Measurements from ENCODE around the gene HK1. TPM values are rescaled to one million over a fixed set of nuclear protein-coding genes. Genes with fewer than 3 reads are reported as not detected.
"Not testable (repeated sequence)": the region's sequence is repeated elsewhere in the genome, so short reads cannot be mapped to it uniquely, and the experiment has no call there.

HK1 gene
- total and polyA plus RNA-seq, 4 experiments from 2014 or later: 68.6 to 156 (median 112) TPM

DNA sequence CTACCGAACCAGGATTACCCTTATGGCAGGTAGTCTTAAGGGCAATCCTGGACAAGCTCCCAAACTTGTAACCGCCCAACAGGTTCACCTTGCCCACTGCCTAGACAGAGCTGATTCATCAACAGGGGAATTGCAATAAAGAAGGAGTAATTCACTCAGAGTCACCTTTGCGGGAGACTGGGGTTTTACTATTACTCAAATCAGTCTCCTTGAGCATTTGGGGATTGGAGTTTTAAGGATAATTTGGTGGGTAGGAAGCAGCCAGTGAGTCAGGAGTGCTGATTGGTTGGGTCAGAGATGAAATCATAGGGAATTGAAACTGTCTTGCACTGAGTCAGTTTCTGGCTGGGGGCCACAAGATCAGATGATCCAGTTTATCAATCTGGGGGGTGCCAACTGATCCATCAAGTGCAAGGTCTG lies 25.3 kb downstream of the HK1 start:
- H3K4me3 Mint-ChIP-seq: no peak overlapping the region
- no peak overlapping the region for H3K27ac Mint-ChIP-seq
- H3K4me1 Mint-ChIP-seq: no peaks in the 10 kb centered on the region
- Histone ChIP-seq H3K36me3 (ENCODE audit: insufficient read depth, low read length) (no peaks in the 10 kb centered on the region), H3K27ac (ENCODE audit: low read depth, low read length) (no peak overlapping the region), H3K4me1 (ENCODE audit: insufficient read depth, low read length) (no peaks in the 10 kb centered on the region), H3K27me3 (ENCODE audit: insufficient read depth, low read length) (no peaks in the 10 kb centered on the region), H3K9me3 (ENCODE audit: control insufficient read depth in 1 of 2, low read length in 2 of 2) (no peaks in the 10 kb centered on the region), H3K4me3 (ENCODE audit: low read length in 2 of 2) (no peak overlapping the region)
- peaks cover 0 to 1% (median 0%) of the 10 kb centered on the region in 8 donors for H3K9me3 Mint-ChIP-seq
- CTCF ChIA-PET (ENCODE audit: partially characterized antibody): no interaction called here
- peaks cover 0 to 1% of the 10 kb centered on the region in 2 donors for H3K27me3 Mint-ChIP-seq
- POLR2A ChIA-PET (ENCODE audit: partially characterized antibody): no interaction called here
- no peaks in the 10 kb centered on the region for H3K36me3 Mint-ChIP-seq
- intact Hi-C loops (cut with micrococcal nuclease): no loop called here
- DNase-seq: no peak

DNA sequence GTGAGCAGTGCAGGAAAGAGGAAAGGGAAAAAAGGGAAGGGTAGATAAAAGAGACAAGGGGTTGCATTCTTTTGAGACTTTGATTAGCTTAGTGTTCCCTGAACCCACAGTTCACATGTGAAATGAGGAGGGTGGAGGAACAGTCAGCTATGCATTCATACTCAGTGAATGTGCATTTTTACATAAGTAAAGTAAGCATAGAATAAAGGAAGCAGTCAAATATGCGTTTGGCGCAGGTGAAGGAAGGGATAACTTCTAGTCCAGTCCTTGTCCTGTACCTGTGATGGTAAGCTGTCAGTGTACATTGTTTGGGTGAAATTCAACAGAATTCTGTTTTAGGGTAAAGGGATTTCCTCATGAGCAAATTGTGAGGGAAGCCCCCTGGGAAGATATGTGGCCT lies 28.1 kb downstream of the HK1 start:
- Histone ChIP-seq H3K4me1 (ENCODE audit: insufficient read depth, low read length) (no peaks in the 10 kb centered on the region), H3K27ac (ENCODE audit: low read depth, low read length) (no peak overlapping the region), H3K27me3 (ENCODE audit: insufficient read depth, low read length) (no peaks in the 10 kb centered on the region), H3K9me3 (ENCODE audit: control insufficient read depth in 1 of 2, low read length in 2 of 2) (no peaks in the 10 kb centered on the region), H3K36me3 (ENCODE audit: insufficient read depth, low read length) (no peaks in the 10 kb centered on the region), H3K4me3 (ENCODE audit: low read length in 2 of 2) (no peak overlapping the region)
- H3K27ac Mint-ChIP-seq: no peak overlapping the region
- no peaks in the 10 kb centered on the region for H3K4me1 Mint-ChIP-seq
- ChIA-PET POLR2A (ENCODE audit: partially characterized antibody) (no interaction called here), CTCF (ENCODE audit: partially characterized antibody) (no interaction called here)
- no peak overlapping the region for H3K4me3 Mint-ChIP-seq
- H3K9me3 Mint-ChIP-seq: peaks cover 0 to 1% (median 0%) of the 10 kb centered on the region in 8 donors
- DNase-seq: no peak
- intact Hi-C loops (cut with micrococcal nuclease): no loop called here
- H3K27me3 Mint-ChIP-seq: peaks cover 0 to 1% of the 10 kb centered on the region in 2 donors
- no peaks in the 10 kb centered on the region for H3K36me3 Mint-ChIP-seq

DNA sequence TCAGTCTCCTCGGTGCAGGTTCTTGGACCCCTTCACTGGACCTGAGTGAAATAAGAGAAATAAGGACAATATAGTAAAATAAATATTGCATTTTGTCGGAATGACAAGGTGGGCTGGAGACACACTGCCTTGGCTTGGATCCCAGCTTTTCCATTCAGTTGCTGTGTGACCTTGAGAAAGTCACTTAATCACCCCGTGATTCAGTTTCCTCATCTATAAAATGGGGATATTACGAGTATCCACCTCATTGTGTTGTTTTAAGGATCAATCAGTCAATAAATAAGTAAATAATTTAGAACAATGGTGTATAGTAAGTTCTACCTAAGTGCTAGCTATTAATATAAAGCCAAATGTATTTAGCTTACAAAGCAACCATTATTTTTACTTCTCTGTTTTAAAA lies 29.1 kb downstream of the HK1 start:
- DNase-seq: no peak
- Mint-ChIP-seq H3K27ac (no peak overlapping the region), H3K27me3 (peaks cover 0 to 1% of the 10 kb centered on the region in 2 donors), H3K4me1 (no peaks in the 10 kb centered on the region), H3K4me3 (no peak overlapping the region), H3K36me3 (no peaks in the 10 kb centered on the region), H3K9me3 (peaks cover 0 to 1% (median 0%) of the 10 kb centered on the region in 8 donors)
- POLR2A ChIA-PET (ENCODE audit: partially characterized antibody): no interaction called here
- Histone ChIP-seq H3K27ac (ENCODE audit: low read depth, low read length) (no peak overlapping the region), H3K4me3 (ENCODE audit: low read length in 2 of 2) (no peak overlapping the region), H3K36me3 (ENCODE audit: insufficient read depth, low read length) (no peaks in the 10 kb centered on the region), H3K27me3 (ENCODE audit: insufficient read depth, low read length) (no peaks in the 10 kb centered on the region), H3K9me3 (ENCODE audit: control insufficient read depth in 1 of 2, low read length in 2 of 2) (no peaks in the 10 kb centered on the region), H3K4me1 (ENCODE audit: insufficient read depth, low read length) (no peaks in the 10 kb centered on the region)
- CTCF ChIA-PET (ENCODE audit: partially characterized antibody): interaction anchor here (1.0 kb wide), 1 partner anchor 10 kb away, joined by 5 read pairs; no protein-coding TSS in a partner anchor
- intact Hi-C loops (cut with micrococcal nuclease): no loop called here

DNA sequence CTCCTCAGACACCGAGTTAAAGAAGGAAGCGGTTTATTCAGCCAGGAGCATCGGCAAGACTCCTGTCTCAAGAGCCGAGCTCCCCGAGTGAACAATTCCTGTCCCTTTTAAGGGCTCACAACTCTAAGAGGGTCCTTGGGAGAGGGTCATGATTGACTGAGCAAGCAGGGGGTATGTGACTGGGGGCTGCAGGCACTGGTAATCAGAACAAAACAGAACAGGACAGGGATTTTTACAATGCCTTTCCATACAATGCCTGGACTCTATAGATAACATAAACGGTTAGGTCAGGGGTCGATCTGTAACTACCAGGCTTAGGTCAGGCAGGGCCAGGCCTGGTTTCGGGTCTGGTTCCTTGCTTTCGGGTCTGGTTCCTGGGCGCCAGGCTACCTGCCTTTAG lies 30.0 kb downstream of the HK1 start:
- H3K36me3 ChIP-seq (ENCODE audit: insufficient read depth, low read length); H3K27me3 Mint-ChIP-seq; DNase-seq; POLR2A ChIA-PET (ENCODE audit: partially characterized antibody); H3K27ac ChIP-seq (ENCODE audit: low read depth, low read length); H3K4me3 ChIP-seq (ENCODE audit: low read length in 2 of 2); H3K27me3 ChIP-seq (ENCODE audit: insufficient read depth, low read length); H3K4me1 ChIP-seq (ENCODE audit: insufficient read depth, low read length); CTCF ChIA-PET (ENCODE audit: partially characterized antibody); H3K4me1 Mint-ChIP-seq; H3K9me3 Mint-ChIP-seq; H3K27ac Mint-ChIP-seq; H3K4me3 Mint-ChIP-seq; H3K9me3 ChIP-seq (ENCODE audit: control insufficient read depth in 1 of 2, low read length in 2 of 2); intact Hi-C loops (cut with micrococcal nuclease); H3K36me3 Mint-ChIP-seq: not testable (repeated sequence)

DNA sequence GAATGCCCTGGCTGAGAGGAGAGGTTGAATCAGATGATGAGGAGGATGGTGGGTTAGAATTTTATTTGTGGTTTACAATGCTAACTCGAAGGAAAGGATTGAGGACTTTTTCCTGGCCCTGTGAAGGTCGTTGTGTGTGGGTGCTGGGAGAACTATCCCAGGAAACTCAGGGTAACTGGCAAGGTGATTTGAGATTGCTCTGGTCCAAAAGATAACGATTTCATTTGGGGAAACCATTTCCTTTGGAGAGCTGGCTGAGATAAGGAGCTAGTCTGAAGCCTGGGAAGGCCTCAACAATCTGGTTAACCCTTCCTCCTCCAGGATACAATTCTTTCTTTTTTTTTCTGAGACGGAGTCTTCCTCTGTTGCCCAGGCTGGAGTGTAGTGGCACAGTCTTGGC lies 33.0 kb downstream of the HK1 start:
- H3K4me3 Mint-ChIP-seq: no peak overlapping the region
- no peaks in the 10 kb centered on the region for H3K27me3 Mint-ChIP-seq
- Histone ChIP-seq H3K27me3 (ENCODE audit: insufficient read depth, low read length) (no peaks in the 10 kb centered on the region), H3K4me1 (ENCODE audit: insufficient read depth, low read length) (no peaks in the 10 kb centered on the region), H3K9me3 (ENCODE audit: control insufficient read depth in 1 of 2, low read length in 2 of 2) (no peaks in the 10 kb centered on the region), H3K36me3 (ENCODE audit: insufficient read depth, low read length) (no peaks in the 10 kb centered on the region), H3K27ac (ENCODE audit: low read depth, low read length) (no peak overlapping the region), H3K4me3 (ENCODE audit: low read length in 2 of 2) (no peak overlapping the region)
- no peaks in the 10 kb centered on the region for H3K9me3 Mint-ChIP-seq
- intact Hi-C loops (cut with micrococcal nuclease): no loop called here
- DNase-seq: no peak
- H3K27ac Mint-ChIP-seq: peak overlapping the region in 2 of 7 donors; percentile 25 to 41
- no peaks in the 10 kb centered on the region for H3K36me3 Mint-ChIP-seq
- POLR2A ChIA-PET (ENCODE audit: partially characterized antibody): interaction anchor here (1.0 kb wide), 1 partner anchor 51 kb away, joined by 4 read pairs; no protein-coding TSS in a partner anchor
- H3K4me1 Mint-ChIP-seq: peaks cover 0 to 3% (median under 1%) of the 10 kb centered on the region in 4 donors
- CTCF ChIA-PET (ENCODE audit: partially characterized antibody): no interaction called here

DNA sequence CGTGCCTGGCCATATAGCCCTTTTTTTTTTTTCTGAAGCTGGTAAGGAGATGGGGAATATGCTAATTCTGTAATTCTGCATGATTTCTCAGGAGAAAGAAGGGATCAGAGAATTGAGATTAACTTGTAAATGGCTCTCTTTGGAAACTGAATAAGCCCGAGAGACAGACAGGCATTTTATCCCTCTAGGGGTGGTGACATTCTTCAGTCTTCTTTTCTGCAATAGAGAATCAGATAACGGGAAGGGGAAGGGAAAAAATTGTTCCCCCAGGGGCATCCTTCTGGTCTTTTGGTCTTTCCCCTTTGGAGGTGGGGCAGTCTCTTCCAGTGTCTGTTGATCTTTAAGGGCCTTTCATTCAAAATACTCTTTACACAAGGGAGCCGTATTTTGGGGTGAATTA lies 34.2 kb downstream of the HK1 start:
- POLR2A ChIA-PET (ENCODE audit: partially characterized antibody): no interaction called here
- Mint-ChIP-seq H3K27me3 (no peaks in the 10 kb centered on the region), H3K4me3 (no peak overlapping the region), H3K4me1 (peaks cover 3 to 6% (median 5%) of the 10 kb centered on the region in 4 donors), H3K36me3 (no peaks in the 10 kb centered on the region), H3K27ac (no peak overlapping the region), H3K9me3 (no peaks in the 10 kb centered on the region)
- no peaks in the 10 kb centered on the region for H3K9me3 ChIP-seq (ENCODE audit: control insufficient read depth in 1 of 2, low read length in 2 of 2)
- no peak overlapping the region for H3K4me3 ChIP-seq (ENCODE audit: low read length in 2 of 2)
- intact Hi-C loops (cut with micrococcal nuclease): no loop called here
- H3K27me3 ChIP-seq (ENCODE audit: insufficient read depth, low read length): no peaks in the 10 kb centered on the region
- peaks cover 5% of the 10 kb centered on the region for H3K4me1 ChIP-seq (ENCODE audit: insufficient read depth, low read length)
- CTCF ChIA-PET (ENCODE audit: partially characterized antibody): interaction anchor here (0.7 kb wide), 1 partner anchor 80 kb away, joined by 3 read pairs; no protein-coding TSS in a partner anchor
- H3K36me3 ChIP-seq (ENCODE audit: insufficient read depth, low read length): no peaks in the 10 kb centered on the region
- no peak overlapping the region for H3K27ac ChIP-seq (ENCODE audit: low read depth, low read length)
- DNase-seq: no peak

DNA sequence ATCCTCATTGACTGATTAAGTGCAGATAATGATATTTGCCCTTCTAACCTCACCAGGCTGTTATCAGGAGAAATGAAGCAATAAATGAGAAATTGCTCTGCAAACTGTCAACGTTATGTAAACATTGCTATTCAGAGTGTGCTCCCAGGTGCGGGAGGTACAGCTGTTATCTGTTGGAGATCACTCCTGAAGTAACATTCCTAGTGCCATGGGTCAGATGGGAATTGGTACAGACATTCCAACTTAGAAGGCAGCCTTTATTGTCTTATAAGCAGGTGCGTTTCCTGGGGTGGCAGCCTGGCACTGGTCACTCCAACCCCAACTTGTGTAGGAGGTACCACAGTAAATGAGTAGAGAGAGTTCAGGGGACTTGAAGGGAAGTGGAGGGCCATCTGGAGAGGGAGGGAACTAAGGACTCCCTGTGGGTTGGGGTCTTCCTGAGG lies 36.8 kb downstream of the HK1 start:
- H3K4me3 ChIP-seq (ENCODE audit: low read length in 2 of 2): no peak overlapping the region
- H3K4me1 Mint-ChIP-seq: peaks cover 7 to 22% (median 13%) of the 10 kb centered on the region in 4 donors
- POLR2A ChIA-PET (ENCODE audit: partially characterized antibody): no interaction called here
- no peaks in the 10 kb centered on the region for H3K9me3 ChIP-seq (ENCODE audit: control insufficient read depth in 1 of 2, low read length in 2 of 2)
- intact Hi-C loops (cut with micrococcal nuclease): no loop called here
- H3K27me3 ChIP-seq (ENCODE audit: insufficient read depth, low read length): no peaks in the 10 kb centered on the region
- H3K36me3 ChIP-seq (ENCODE audit: insufficient read depth, low read length): no peaks in the 10 kb centered on the region
- H3K4me3 Mint-ChIP-seq: peak overlapping the region in 3 of 8 donors; percentile 17 to 78 (median 28)
- no peak for DNase-seq
- H3K36me3 Mint-ChIP-seq: peaks cover 0 to 11% of the 10 kb centered on the region in 2 donors
- H3K27me3 Mint-ChIP-seq: no peaks in the 10 kb centered on the region
- H3K27ac ChIP-seq (ENCODE audit: low read depth, low read length): no peak overlapping the region
- peaks cover 19% of the 10 kb centered on the region for H3K4me1 ChIP-seq (ENCODE audit: insufficient read depth, low read length)
- CTCF ChIA-PET (ENCODE audit: partially characterized antibody): interaction anchor here (0.6 to 2.2 kb wide), 2 partner anchors 78 to 110 kb away, joined by 3 to 5 read pairs; no protein-coding TSS in a partner anchor
- peak overlapping the region in 3 of 7 donors; percentile 11 to 64 (median 48) for H3K27ac Mint-ChIP-seq
- no peaks in the 10 kb centered on the region for H3K9me3 Mint-ChIP-seq
